ENCODE results near the gene C10orf53.

C10orf53 gene

DNA sequence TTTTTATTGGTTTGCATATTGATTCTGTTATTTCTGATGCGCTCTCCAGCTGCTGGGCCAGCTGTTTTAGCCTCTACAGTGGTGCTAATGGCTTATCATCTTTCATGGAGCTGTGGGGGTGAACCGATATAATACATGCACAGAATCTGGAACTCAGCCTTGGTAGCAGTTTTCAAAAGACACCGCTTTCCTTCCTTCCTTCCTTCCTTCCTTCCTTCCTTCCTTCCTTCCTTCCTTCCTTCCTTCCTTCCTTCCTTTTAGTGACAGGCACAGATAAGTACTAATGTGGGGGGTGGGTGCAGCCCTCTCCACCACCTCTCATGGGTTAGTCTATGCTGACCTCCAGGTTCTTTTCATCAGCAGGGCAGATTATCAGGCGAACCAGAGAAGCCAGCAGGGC lies 31.9 kb upstream of the C10orf53 start:
- Histone ChIP-seq H3K27ac (no peak overlapping the region), H3K27me3 (ENCODE audit: insufficient read depth, low read depth, severe bottlenecking) (no peaks in the 10 kb centered on the region)

DNA sequence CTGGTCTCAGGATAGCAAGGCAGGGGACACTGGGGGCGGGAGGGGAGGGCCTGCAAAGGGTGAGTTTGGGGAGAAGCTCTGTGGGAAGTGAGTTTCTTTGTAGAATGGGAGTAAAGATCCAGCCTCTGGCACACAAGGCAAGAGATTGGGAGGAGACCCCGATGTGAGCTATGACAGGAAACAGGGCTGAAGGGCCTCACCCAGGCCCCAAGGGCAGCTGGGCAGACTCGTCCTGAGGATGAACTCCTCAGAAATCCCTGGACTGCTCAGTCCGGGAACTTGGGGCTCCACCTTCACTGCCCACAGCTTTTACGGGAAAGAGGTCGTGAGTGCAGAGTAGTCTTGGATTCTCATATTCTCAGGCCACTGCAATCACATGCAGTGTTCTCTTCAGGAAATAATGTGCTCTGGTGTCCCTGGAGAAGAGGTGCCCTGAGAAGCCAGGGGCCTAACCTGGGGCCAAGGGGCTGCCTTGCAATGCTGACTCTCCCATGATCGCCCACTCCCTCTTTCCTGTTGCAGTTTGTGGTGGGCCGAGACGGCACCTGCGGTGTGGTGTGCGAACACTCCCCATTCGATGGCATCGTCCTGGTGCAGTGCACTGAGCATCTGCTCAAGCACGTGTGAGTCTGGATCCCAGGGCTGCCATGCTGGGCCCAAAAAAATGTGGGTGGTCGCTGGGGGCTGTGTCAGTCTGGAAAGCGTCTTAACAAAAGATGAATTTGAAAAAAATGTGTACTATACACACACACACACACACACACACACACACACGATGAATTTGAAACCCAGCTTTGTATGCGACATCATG lies 31.3 kb upstream of the C10orf53 start:
- no peak overlapping the region for H3K4me3 ChIP-seq (ENCODE audit: low read depth, low read length)
- H3K27ac ChIP-seq, result no peak overlapping the region
- no peaks in the 10 kb centered on the region for H3K27me3 ChIP-seq (ENCODE audit: insufficient read depth, low read depth, severe bottlenecking)
- H3K9me3 ChIP-seq (ENCODE audit: severe bottlenecking), result no peaks in the 10 kb centered on the region
- no peak for DNase-seq
- H3K36me3 ChIP-seq, result no peaks in the 10 kb centered on the region
- TF ChIP-seq, protein P1, sequence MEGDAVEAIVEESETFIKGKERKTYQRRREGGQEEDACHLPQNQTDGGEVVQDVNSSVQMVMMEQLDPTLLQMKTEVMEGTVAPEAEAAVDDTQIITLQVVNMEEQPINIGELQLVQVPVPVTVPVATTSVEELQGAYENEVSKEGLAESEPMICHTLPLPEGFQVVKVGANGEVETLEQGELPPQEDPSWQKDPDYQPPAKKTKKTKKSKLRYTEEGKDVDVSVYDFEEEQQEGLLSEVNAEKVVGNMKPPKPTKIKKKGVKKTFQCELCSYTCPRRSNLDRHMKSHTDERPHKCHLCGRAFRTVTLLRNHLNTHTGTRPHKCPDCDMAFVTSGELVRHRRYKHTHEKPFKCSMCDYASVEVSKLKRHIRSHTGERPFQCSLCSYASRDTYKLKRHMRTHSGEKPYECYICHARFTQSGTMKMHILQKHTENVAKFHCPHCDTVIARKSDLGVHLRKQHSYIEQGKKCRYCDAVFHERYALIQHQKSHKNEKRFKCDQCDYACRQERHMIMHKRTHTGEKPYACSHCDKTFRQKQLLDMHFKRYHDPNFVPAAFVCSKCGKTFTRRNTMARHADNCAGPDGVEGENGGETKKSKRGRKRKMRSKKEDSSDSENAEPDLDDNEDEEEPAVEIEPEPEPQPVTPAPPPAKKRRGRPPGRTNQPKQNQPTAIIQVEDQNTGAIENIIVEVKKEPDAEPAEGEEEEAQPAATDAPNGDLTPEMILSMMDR (IDR thresholded peaks at IDR 0.05; ENCODE audit: low read depth, low read length), result no peak

More for the DNA sequence above, 31.9 kb upstream of the C10orf53 start:
- Histone ChIP-seq H3K9me3 (ENCODE audit: severe bottlenecking) (no peaks in the 10 kb centered on the region), H3K36me3 (no peaks in the 10 kb centered on the region), H3K4me3 (ENCODE audit: low read depth, low read length) (no peak overlapping the region)
- no peak for DNase-seq
- TF ChIP-seq, protein P1 (IDR thresholded peaks at IDR 0.05; ENCODE audit: low read depth, low read length), result no peak

DNA sequence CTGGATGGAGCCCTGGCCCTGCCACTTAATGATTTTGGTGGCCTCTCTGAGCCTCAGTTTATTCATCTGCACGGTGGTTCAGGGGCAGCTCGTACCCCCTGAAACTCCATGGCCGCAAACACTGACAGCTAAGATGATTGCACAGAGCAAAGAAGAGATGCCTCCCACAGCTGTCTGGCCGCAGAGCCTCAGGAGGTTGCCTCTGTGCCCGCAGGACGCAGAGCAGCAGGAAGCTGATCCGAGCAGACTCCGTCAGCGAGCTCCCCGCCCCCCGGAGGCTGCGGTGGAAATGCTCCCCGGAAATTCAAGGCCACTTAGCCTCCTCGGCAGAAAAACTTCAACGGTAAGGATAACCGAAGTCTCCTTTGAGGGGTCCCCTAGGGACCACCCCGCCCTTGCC lies 30.2 kb upstream of the C10orf53 start:
- H3K36me3 ChIP-seq, result no peaks in the 10 kb centered on the region
- no peak for DNase-seq

DNA sequence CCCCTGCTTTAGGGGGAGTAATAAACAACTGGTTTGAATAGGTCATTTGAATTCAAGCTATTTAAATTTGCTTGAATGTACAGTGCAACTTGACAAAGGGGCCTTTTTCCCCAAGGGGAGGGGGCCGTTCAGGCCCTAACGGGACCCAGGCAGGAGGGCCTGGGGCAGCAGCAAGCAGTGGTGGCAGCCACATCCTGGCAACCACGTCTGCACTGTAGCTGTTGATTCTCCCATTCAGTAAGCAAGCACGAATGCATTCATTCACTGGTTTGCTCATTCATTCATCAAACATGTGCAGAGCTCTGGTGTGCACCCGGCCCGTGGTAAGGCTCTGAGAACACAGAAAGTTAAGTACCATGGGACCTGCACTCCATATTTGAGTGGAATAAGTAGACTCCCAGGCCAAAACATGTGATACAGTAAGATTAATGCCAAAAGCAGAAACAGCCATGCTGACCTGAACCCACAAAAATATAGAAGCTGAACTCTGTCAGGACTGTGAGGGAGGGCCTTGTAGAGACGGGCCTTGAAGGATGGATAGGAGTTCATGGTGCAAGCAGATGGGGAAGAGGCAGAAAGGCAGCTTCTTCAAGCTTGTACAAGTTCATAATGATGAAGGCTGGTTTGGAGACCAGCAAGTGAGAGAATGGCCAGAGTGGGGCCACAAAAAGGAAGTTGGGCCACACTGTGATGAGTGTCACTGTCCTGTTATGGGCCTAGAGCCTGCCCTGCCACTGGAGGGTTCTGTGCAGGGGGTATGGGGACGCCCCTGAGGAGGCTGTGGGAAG lies 29.3 kb upstream of the C10orf53 start:
- TF ChIP-seq, protein P1 (IDR thresholded peaks at IDR 0.05; ENCODE audit: low read depth, low read length), result no peak
- Histone ChIP-seq H3K27me3 (ENCODE audit: insufficient read depth, low read depth, severe bottlenecking) (no peaks in the 10 kb centered on the region), H3K36me3 (no peaks in the 10 kb centered on the region), H3K9me3 (ENCODE audit: severe bottlenecking) (no peaks in the 10 kb centered on the region), H3K4me3 (ENCODE audit: low read depth, low read length) (no peak overlapping the region), H3K27ac (no peak overlapping the region)
- no peak for DNase-seq

More for the DNA sequence above, 30.2 kb upstream of the C10orf53 start:
- no peaks in the 10 kb centered on the region for H3K9me3 ChIP-seq (ENCODE audit: severe bottlenecking)
- H3K27ac ChIP-seq, result no peak overlapping the region
- TF ChIP-seq, protein P1 (IDR thresholded peaks at IDR 0.05; ENCODE audit: low read depth, low read length), result 0 out of 2 replicates have a peak, but pooled peaks have one; percentile 2
- no peaks in the 10 kb centered on the region for H3K27me3 ChIP-seq (ENCODE audit: insufficient read depth, low read depth, severe bottlenecking)
- H3K4me3 ChIP-seq (ENCODE audit: low read depth, low read length), result no peak overlapping the region

DNA sequence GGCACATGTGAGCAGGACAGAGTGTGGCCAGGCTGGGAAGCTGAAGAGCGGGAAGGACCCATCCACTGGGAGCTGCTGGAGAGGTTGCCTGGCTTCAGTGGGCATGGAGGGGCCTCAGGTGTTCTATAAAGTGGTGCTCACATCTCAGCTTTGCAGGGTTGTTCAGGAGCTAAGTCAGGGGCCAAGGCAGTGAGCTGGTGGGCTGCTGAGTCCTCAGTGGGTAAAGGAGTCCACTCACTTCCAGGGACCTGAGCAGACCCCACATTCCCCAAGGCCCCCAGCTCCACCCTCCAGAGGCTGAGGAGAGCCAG lies 28.8 kb upstream of the C10orf53 start:
- H3K27ac ChIP-seq, result no peak overlapping the region
- H3K27me3 ChIP-seq (ENCODE audit: insufficient read depth, low read depth, severe bottlenecking), result no peaks in the 10 kb centered on the region
- TF ChIP-seq, protein P1 (IDR thresholded peaks at IDR 0.05; ENCODE audit: low read depth, low read length), result no peak
- no peak overlapping the region for H3K4me3 ChIP-seq (ENCODE audit: low read depth, low read length)
- no peaks in the 10 kb centered on the region for H3K9me3 ChIP-seq (ENCODE audit: severe bottlenecking)
- DNase-seq, result no peak
- H3K36me3 ChIP-seq, result no peaks in the 10 kb centered on the region

Measured in WERI-Rb-1 (cell line).